MM.1S (cell line): ENCODE data around the gene SMPD2.

Source experiments
- DNase-seq: peaks from one replicate; pipeline ENCODE4 v3.0.0-alpha.2; 2015
- H2AFZ ChIP-seq: fragments of 300-600 bp; sonication (generic); 2 replicates; pipeline ENCODE4 v1.6.0; 2016; ENCODE audit warnings: antibody characterized with exemption, low read length
- H3F3A ChIP-seq: fragments of 300-600 bp; sonication (generic); 2 replicates; pipeline ENCODE4 v1.6.1; 2016; ENCODE audit warnings: mild to moderate bottlenecking, antibody characterized with exemption, low read length, moderate library complexity, mixed read lengths; ENCODE audit not compliant: insufficient read depth
- H3K27ac ChIP-seq: fragments of 300-600 bp; sonication (generic); 2 replicates; pipeline ENCODE4 v1.5.1; 2016; ENCODE audit warnings: mild to moderate bottlenecking, low read length
- H3K27me3 ChIP-seq: fragments of 300-600 bp; sonication (generic); replicated peaks from 2 replicates; pipeline ENCODE4 v1.6.0; 2016; ENCODE audit warnings: low read length; ENCODE audit not compliant: insufficient read depth
- H3K36me3 ChIP-seq: fragments of 300-600 bp; sonication (generic); replicated peaks from 2 replicates; pipeline ENCODE4 v1.6.1; 2016; ENCODE audit warnings: mild to moderate bottlenecking, low read length, mixed read lengths; ENCODE audit not compliant: insufficient read depth
- H3K4me1 ChIP-seq: fragments of 300-600 bp; sonication (generic); 2 replicates; pipeline ENCODE4 v1.6.1; 2016; ENCODE audit warnings: low read length, mixed read lengths
- H3K4me2 ChIP-seq: fragments of 300-600 bp; sonication (generic); 2 replicates; pipeline ENCODE4 v1.6.0; 2016; ENCODE audit warnings: low read depth, low read length
- H3K4me3 ChIP-seq: fragments of 300-600 bp; sonication (generic); 2 replicates; pipeline ENCODE4 v1.5.1; 2016; ENCODE audit warnings: low read length, mixed read lengths
- H3K79me2 ChIP-seq: fragments of 300-600 bp; sonication (generic); 2 replicates; pipeline ENCODE4 v1.6.1; 2016; ENCODE audit warnings: mixed run types, low read length, mixed read lengths
- H3K9ac ChIP-seq: fragments of 300-600 bp; sonication (generic); 2 replicates; pipeline ENCODE4 v1.6.1; 2016; ENCODE audit warnings: low read length, mixed read lengths
- H3K9me2 ChIP-seq: fragments of 300-600 bp; sonication (generic); replicated peaks from 2 replicates; pipeline ENCODE4 v1.6.1; 2016; ENCODE audit warnings: mild to moderate bottlenecking, low read length, mixed read lengths; ENCODE audit not compliant: insufficient read depth
- H3K9me3 ChIP-seq: fragments of 300-600 bp; sonication (generic); replicated peaks from 2 replicates; pipeline ENCODE4 v1.6.1; 2016; ENCODE audit warnings: mild to moderate bottlenecking, low read length, mixed read lengths; ENCODE audit not compliant: insufficient read depth
- H4K20me1 ChIP-seq: fragments of 300-600 bp; sonication (generic); 2 replicates; pipeline ENCODE4 v1.6.1; 2016; ENCODE audit warnings: mild to moderate bottlenecking, low read length, moderate library complexity, mixed read lengths; ENCODE audit not compliant: insufficient read depth
- CTCF ChIP-seq: fragments of 300-600 bp; sonication (generic); IDR thresholded peaks from 2 replicates; pipeline ENCODE4 v1.5.1; 2016; ENCODE audit warnings: antibody characterized with exemption, low read length, mixed read lengths
- EZH2 ChIP-seq: fragments of 300-600 bp; sonication (generic); optimal IDR thresholded peaks from 2 replicates; pipeline ENCODE3; 2017; ENCODE audit warnings: low read depth, mild to moderate bottlenecking, antibody characterized with exemption, low read length, mixed read lengths
- EZH2phosphoT487 ChIP-seq: fragments of 300-600 bp; sonication (generic); IDR thresholded peaks from 2 replicates; pipeline ENCODE4 v1.6.1; 2018; ENCODE audit warnings: antibody characterized with exemption, low read length

SMPD2 gene

GRCh38 chr6:109453156-109453555 is 12.6 kb downstream of the SMPD2 start:
- no peak overlapping the region; the same call in 1 of the 2 replicates for H3K4me2 ChIP-seq

GRCh38 chr6:109453594-109454495 is 13.3 kb downstream of the SMPD2 start:
- Histone ChIP-seq H3K27me3 (no peaks in the 10 kb centered on the region), H3F3A (peaks cover 22% of the 10 kb centered on the region), H3K4me1 (peaks cover 38% of the 10 kb centered on the region), H3K36me3 (no peaks in the 10 kb centered on the region), H3K9ac (peak overlapping the region; percentile 87), H3K27ac (peak overlapping the region; percentile 86), H3K9me3 (no peaks in the 10 kb centered on the region), H3K4me2 (peak overlapping the region; percentile 79), H4K20me1 (no peaks in the 10 kb centered on the region), H3K4me3 (peak overlapping the region; percentile 94), H2AFZ (no peak overlapping the region), H3K79me2 (peaks cover 42% of the 10 kb centered on the region), H3K9me2 (no peaks in the 10 kb centered on the region)
- DNase-seq = no peak
- TF ChIP-seq EZH2 (no peak), EZH2phosphoT487 (no peak), CTCF (no peak)

More at GRCh38 chr6:109453156-109453555, 12.6 kb downstream of the SMPD2 start:
- H3K9me2 ChIP-seq = no peaks in the 10 kb centered on the region
- TF ChIP-seq CTCF (no peak), EZH2 (no peak), EZH2phosphoT487 (no peak)
- no peak overlapping the region for H2AFZ ChIP-seq
- no peak overlapping the region for H3K27ac ChIP-seq
- H3F3A ChIP-seq = peaks cover 19% of the 10 kb centered on the region
- no peak overlapping the region for H3K9ac ChIP-seq
- H4K20me1 ChIP-seq = no peaks in the 10 kb centered on the region
- no peaks in the 10 kb centered on the region for H3K27me3 ChIP-seq
- peaks cover 37% of the 10 kb centered on the region for H3K79me2 ChIP-seq
- H3K36me3 ChIP-seq = no peaks in the 10 kb centered on the region
- H3K9me3 ChIP-seq = no peaks in the 10 kb centered on the region
- no peak overlapping the region for H3K4me3 ChIP-seq
- DNase-seq = no peak
- peaks cover 31% of the 10 kb centered on the region for H3K4me1 ChIP-seq

- H3K79me2 ChIP-seq = peaks cover 49% of the 10 kb centered on the region
- H4K20me1 ChIP-seq = no peaks in the 10 kb centered on the region
- no peaks in the 10 kb centered on the region for H3K36me3 ChIP-seq
- peak overlapping the region; percentile 82 for H2AFZ ChIP-seq
- H3K4me2 ChIP-seq = peak overlapping the region; percentile 79
- peaks cover 47% of the 10 kb centered on the region for H3K4me1 ChIP-seq
- peak overlapping the region; percentile 94 for H3K4me3 ChIP-seq
- peak overlapping the region; percentile 86 for H3K27ac ChIP-seq
- H3K9ac ChIP-seq = peak overlapping the region; percentile 87
- DNase-seq = peak; percentile 61
- no peaks in the 10 kb centered on the region for H3K9me3 ChIP-seq
- peaks cover 32% of the 10 kb centered on the region for H3F3A ChIP-seq
- H3K9me2 ChIP-seq = no peaks in the 10 kb centered on the region
- no peaks in the 10 kb centered on the region for H3K27me3 ChIP-seq
- TF ChIP-seq EZH2phosphoT487 = no peak
- TF ChIP-seq EZH2 = no peak
- TF ChIP-seq CTCF = no peak
These were observed 14.2 kb downstream of the SMPD2 start for GRCh38 chr6:109454496-109455436.
